ENCODE data around the gene OSBPL1A.

OSBPL1A gene

GRCh38 chr18:24333084-24333483, 64.5 kb downstream of the OSBPL1A start:
- no peak for DNase-seq

- no peak for DNase-seq
Measured at GRCh38 chr18:24326211-24326610, 71.4 kb downstream of the OSBPL1A start.

GRCh38 chr18:24322584-24323136, 75.0 kb downstream of the OSBPL1A start:
- peak; percentile 77 for DNase-seq

- no peak for DNase-seq
Measured at GRCh38 chr18:24321071-24321470, 76.6 kb downstream of the OSBPL1A start.

- DNase-seq, result no peak
Measured at GRCh38 chr18:24319757-24320156, 77.9 kb downstream of the OSBPL1A start.

GRCh38 chr18:24317370-24317769, 80.3 kb downstream of the OSBPL1A start:
- no peak for DNase-seq

GRCh38 chr18:24315170-24315569, 82.5 kb downstream of the OSBPL1A start:
- DNase-seq, result no peak

GRCh38 chr18:24306201-24306600, 91.4 kb downstream of the OSBPL1A start:
- peak; percentile 15 for DNase-seq

- DNase-seq, result no peak
Measured at GRCh38 chr18:24300703-24301102, 96.9 kb downstream of the OSBPL1A start.

GRCh38 chr18:24296276-24296675, 101.3 kb downstream of the OSBPL1A start:
- no peak for DNase-seq

- DNase-seq, result no peak
Measured at GRCh38 chr18:24293254-24293653, 104.4 kb downstream of the OSBPL1A start.

- DNase-seq, result no peak
Measured at GRCh38 chr18:24278591-24278990, 119.0 kb downstream of the OSBPL1A start.

GRCh38 chr18:24277516-24278195, 120.0 kb downstream of the OSBPL1A start:
- no peak for DNase-seq

- no peak for DNase-seq
Measured at GRCh38 chr18:24276994-24277393, 120.6 kb downstream of the OSBPL1A start.

GRCh38 chr18:24274837-24275236, 122.8 kb downstream of the OSBPL1A start:
- DNase-seq, result no peak

GRCh38 chr18:24273596-24273995, 124.0 kb downstream of the OSBPL1A start:
- no peak for DNase-seq

- no peak for DNase-seq
Measured at GRCh38 chr18:24272229-24272525, 125.4 kb downstream of the OSBPL1A start.

GRCh38 chr18:24271381-24272228, 126.0 kb downstream of the OSBPL1A start:
- peak; percentile 83 for DNase-seq

- peak; percentile 53 for DNase-seq
Measured at GRCh38 chr18:24270937-24271380, 126.7 kb downstream of the OSBPL1A start.

GRCh38 chr18:24270358-24270936, 127.2 kb downstream of the OSBPL1A start:
- DNase-seq, result no peak

GRCh38 chr18:24268784-24269550, 128.7 kb downstream of the OSBPL1A start:
- DNase-seq, result no peak

GRCh38 chr18:24267878-24268277, 129.7 kb downstream of the OSBPL1A start:
- no peak for DNase-seq

- no peak for DNase-seq
Measured at GRCh38 chr18:24266131-24266530, 131.5 kb downstream of the OSBPL1A start.

Measured in fibroblast of skin of scalp (primary cell).